NT2/D1 (cell line): ENCODE results near the gene CGNL1.

Source experiments
- SUZ12 ChIP-seq: IDR thresholded peaks from 2 replicates; pipeline ENCODE4 v1.6.1; 2011; ENCODE audit not compliant: insufficient read length, insufficient read depth; ENCODE audit errors: extremely low read depth
- YY1 ChIP-seq: IDR thresholded peaks from 2 replicates; pipeline ENCODE4 v1.6.1; 2011; ENCODE audit not compliant: insufficient read length, insufficient read depth
- ZNF274 ChIP-seq: IDR thresholded peaks from 2 replicates; pipeline ENCODE4 v1.6.1; 2011; ENCODE audit warnings: mild to moderate bottlenecking, low read depth, low read length

DNA sequence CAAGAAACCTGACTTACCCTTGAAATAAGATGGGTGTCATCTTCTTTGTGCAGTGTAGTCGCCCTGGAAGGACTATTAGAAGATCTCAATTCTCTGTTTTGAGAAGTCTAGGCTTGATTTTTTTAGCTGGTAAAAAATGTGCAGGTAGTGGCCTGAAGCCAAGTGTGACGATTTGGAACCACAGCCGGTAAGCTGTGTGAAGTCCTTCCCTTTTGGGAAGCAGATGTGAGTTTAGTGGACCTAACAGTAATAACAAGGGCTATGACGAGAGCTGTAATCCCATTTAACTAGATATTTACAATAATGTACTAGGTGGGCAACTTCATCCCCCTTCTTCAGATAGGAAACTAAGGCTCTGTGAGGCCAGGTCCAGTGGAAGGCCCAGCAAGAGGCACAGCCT lies 133.7 kb downstream of the CGNL1 start:
- TF ChIP-seq SUZ12 (no peak), YY1 (no peak), ZNF274 (no peak)
